ENCODE data around the gene TRAM2. TPM values are rescaled to one million over a fixed set of nuclear protein-coding genes. Genes with fewer than 3 reads are reported as not detected.
A peak's percentile ranks its signal among the peaks of the same experiment; 100 is the strongest.
"Not testable (repeated sequence)": the region's sequence is repeated elsewhere in the genome, so short reads cannot be mapped to it uniquely, and the experiment has no call there.

The TRAM2 gene
- polyA plus RNA-seq, 4 donors: 34.7 to 48.5 (median 46.5) TPM

DNA sequence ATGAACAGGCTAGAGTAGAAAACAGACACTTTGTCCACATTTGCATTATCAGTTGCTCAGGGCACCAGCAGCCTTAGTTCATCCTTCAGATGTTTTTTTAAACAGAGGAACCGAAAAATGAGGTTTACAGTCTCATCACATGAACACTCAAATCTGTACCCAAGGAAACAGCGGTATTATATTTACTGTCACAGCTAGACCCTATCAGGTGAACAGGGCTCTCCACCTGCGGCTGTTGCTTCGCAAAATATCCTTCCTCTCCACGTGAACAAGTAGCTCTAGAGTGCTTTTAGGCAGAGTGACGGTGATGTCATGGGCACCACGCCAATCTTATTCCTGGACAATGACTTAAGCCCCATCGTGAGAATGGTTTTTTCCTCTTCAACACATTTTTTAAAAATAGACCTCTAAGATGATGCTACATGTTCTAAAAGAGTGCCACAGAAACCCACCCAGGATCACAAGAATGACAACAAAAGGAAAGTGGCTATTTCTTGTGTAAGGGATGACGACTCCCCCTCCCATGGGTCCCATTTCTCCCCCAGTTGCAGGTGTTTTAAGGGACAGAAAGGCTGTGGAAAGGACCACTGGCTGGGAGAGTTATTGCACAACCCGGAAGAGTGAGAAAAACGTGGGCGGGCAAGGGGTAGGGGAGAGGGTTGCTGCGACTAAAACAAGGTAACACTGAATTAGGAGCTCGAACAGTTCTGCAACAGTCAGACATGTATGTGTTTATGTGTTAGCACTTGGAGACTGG lies 79.0 kb downstream of the TRAM2 start:
- no peak for DNase-seq (ENCODE audit: low read depth in 4 of 4, low spot score in 3 of 4)

DNA sequence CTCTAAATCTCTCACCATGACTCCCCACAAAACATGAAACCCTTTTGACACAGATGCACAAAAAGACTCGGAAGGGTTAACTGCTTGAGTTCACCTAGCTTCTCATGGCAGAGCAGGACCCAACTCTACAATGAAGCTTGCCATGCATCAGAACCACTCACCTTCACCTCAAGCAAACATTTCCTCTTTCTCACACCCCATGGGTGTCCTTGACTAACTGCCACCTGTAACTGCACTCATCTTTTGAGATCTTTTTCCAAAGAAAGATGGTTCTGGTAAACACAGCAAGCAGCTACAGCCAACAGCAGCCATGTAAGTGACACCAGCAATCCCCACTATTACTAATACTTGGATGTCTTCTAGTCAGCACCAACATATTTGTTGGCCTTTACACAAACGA lies 80.2 kb downstream of the TRAM2 start:
- no peak for DNase-seq (ENCODE audit: low read depth in 4 of 4, low spot score in 3 of 4)

DNA sequence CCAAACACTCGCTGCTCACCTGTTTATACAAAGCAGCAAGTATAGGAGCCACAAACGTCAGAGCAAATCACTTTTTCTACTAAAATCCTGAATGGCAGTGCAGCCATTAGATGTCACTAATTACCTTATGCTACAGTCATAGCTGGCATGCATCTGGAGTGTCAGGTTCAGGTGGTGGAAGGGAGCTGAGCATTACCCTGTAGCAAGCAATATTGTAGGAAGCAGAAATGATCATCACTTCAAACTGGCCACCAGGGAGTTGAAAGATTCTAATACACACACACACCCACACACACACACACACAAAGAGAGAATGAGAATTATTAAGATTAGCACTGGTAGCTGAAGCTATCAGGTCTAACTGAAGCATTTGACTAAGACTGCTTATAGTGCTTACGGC lies 80.9 kb downstream of the TRAM2 start:
- DNase-seq (ENCODE audit: low read depth in 4 of 4, low spot score in 3 of 4): no peak

DNA sequence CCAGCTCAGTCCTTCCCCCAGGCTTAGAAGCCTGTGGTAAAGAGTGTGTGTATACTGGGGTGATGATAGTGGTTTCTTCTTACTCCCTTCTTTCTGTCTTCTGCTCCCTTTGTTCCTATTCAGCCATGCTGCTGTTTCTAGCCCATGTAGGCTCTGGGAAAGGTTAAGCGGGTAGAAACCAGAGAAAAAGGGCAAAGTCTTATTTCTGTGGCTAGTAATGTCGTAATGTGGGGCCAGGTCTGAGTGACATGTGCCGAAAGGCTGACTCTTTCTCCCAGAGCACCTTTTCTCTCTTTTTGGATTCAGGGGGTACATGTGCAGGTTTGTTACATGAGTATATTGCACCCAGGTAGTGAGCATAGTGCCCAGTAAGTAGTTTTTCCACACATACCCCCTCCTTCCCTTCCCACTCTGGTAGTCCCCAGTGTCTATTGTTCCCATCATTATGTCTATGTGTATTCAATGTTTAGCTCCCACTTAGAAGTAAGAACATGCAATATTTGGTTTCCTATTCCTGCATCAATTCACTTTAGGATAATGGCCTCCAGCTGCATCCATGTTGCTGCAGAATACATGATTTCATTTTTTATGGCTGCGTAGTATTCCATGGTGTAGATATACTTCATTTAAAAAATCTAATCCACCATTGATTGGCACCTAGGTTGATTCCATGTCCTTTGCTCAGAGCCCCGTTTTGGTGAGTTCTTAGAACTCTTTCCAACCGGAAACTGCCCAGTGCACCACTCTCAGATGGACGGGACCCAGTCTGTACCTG lies 82.4 kb downstream of the TRAM2 start:
- no peak for DNase-seq (ENCODE audit: low read depth in 4 of 4, low spot score in 3 of 4)

DNA sequence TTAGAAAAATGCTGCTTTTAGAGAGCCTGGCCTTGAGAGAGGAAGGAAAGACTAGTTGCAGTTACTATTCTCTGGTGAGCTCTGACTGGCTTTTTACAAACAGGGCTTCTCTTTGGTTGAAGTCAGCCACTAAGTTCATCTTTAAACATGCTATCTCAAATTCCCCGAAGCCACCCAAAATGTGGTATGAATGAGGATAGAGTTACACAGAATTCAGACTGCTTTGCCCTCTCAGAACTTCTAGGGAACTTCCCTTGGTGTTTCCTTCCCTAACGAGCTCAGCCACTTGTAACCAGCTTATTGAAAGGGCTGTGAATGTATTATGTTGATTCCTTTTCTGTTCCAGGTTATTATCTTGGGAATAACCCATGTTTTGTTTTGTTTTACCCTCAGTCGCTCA lies 83.2 kb downstream of the TRAM2 start:
- DNase-seq (ENCODE audit: low read depth in 4 of 4, low spot score in 3 of 4): no peak

DNA sequence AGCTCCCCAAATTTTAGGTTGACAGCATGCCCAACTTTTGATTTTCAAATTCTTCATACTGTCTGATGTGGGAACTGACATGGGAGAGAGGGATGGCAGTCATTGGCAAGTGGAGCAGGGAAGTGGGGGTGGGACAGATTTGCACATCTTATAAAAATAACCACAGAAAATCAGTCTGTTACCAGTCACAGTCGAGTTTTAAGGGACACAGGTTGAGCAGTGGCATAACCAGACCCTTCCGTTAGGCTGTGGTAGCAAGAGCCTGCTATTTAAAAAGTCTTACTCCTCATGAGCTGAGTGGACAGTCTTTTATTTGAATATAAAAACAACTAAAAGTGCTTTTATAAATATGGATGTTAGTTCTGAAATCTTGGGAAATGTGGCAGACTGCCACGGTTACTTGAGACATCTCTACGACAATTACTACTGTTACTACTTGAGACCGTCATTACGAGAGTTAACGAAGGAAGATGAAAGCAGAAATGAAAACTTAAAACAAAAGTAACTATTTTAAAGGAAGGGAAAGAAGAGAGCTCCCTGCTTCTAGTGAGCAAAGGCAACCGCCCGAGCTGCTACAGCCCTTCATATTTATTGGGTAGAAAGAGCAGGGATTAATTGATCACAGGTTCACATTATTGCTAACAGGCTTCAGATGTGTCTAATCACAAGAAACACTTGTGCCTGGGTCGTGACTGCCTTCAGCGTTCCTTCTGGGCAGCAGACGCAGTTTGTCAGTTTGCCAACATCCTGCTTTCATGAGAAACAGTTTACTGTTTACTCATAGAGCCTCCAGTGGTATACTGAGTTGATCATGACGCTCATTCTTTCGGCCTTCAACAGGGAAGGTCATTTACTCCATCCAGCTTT lies 85.4 kb downstream of the TRAM2 start:
- no peak for DNase-seq (ENCODE audit: low read depth in 4 of 4, low spot score in 3 of 4)

DNA sequence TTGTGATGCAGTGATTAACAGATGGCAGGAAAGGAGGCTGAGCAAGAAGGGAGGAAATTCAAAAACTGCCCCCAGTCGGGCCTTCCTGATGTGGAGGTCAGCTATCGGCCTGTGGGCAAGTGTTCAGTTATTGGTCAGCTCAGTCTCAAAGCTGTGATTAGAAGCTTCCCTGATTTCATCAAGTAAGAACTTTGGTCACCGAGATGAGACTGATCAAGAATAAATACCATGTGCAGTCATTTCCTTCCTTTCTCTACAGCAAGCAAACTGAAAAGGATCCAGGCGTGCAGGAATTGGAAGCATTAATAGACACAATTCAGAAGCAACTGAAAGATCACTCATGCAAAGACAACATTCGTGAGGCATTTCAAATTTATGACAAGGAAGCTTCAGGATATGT lies 87.0 kb downstream of the TRAM2 start:
- no peak for DNase-seq (ENCODE audit: low read depth in 4 of 4, low spot score in 3 of 4)

DNA sequence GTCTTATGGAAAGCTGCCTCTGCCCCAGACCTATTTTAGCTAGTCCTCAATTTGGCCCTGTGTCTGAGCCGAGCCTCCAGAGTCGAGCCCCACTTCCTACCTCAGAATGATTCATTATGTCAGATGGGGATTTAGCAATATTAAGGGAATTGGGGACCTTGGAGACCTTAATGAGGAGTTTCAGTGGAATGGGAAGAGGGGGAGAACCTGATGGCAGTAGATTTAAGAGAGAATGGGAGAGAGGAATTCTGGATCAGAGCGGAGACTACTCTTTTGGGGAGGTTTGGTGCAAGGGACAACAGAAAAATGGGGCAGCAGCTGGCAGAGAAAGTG lies 93.2 kb downstream of the TRAM2 start:
- DNase-seq (ENCODE audit: low read depth in 4 of 4, low spot score in 3 of 4): no peak

DNA sequence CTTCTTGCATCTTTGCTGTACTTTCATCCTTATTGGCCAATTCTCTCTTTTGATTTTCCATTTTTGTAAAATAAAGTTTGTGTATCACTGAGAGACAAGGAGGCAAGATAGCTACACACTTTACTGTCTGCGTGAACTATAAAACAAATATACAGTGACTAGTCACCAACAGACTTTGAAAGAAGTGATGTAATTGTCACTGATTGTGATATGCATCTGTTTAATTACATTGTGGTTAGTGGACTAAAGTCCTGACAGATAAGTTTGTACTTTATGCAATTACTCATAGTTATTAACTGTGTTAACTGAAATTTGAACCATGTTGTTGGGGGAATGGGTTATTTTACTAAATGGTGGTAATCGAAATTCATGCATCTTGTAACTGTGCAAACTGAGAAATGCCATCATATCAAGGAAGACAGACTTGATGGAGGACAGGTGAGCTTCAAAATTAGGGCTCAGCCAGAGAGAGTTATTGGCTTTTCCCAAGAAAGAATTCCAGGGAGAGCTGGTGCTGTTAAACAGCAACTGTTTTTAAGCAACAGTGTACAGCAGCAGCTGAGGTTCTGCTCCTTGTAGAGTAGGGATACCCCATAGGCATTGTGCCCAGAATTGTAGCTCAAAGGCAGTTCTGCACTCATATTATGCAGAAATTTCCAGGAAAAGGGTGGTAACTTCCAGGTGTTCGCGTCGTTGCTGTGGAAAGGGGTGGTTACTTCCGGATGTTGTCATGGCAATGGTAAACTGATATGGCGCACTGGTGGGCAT lies 93.8 kb downstream of the TRAM2 start:
- DNase-seq (ENCODE audit: low read depth in 4 of 4, low spot score in 3 of 4): no peak

DNA sequence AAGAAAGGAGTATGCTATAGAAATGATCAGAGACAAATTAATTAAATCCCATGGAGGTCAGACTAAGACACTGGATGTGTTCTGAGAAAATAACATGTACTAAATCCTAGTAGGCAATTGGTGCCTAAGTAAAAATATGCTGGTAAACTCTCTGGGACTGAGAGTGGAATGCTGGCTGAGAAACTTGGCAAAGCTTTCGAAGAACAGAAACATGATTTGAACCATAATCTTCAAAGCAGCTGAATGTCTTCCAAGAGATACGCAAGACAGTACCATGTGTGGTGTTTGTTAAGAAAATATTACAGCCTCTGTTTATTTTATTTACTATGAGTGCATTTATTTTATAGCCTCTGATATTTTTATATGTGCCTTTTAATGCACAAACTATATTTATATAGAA lies 101.6 kb downstream of the TRAM2 start:
- DNase-seq (ENCODE audit: low read depth in 4 of 4, low spot score in 3 of 4): peak in 2 of 4 donors; percentile 4 to 6

DNA sequence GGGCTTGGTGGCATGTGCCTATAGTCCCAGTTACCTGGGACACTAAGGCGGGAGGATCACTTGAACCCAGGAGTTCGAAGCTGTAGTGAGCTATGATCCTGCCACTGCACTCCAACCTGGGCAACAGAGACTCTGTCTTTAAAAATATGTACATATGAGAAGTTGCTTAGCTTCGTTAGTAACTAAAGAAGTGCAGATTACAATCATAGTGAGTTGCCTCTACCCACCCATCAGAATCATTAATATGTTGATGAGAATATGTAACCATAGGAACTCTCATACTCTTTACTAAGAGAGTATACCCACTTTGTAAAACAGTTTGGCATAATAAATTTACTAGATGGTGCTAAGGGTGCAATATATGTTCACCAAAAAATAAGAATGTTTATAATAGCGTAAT lies 102.7 kb downstream of the TRAM2 start:
- no peak for DNase-seq (ENCODE audit: low read depth in 4 of 4, low spot score in 3 of 4)

DNA sequence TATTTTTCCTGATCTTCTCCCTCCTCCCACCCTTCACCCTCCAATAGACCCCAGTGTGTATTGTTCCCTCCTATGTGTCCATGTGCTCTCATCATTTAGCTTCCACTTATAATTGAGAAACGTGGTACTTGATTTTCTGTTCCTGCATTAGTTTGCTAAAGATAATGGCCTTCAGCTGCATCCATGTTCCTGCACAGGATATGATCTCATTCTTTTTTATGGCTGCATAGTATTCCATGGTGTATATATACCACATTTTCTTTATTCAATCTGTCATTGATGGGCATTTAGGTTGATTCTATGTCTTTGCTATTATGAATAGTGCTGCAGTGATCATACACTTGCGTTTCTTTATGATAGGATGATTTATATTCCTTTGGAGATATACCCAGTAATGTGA lies 115.7 kb downstream of the TRAM2 start:
- not testable (repeated sequence) for DNase-seq (ENCODE audit: low read depth in 4 of 4, low spot score in 3 of 4)

DNA sequence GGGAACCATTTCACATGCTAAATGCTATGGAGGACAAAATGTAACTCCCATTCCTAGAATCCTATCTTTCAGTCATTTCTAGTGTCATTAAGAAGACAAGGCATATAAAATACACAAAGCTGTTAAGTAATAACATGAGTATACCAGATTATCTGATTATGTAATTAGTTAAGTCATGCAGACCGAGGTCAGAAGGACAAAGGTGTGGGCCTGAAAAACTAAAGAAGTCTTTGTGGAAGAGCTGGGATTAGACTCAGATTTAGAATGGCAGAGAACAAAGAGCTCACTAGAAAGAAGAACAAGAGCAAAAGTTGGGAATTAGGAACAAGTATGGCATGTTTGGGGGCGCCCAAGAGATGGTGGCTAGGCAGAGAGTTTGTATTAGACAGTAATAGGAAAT lies 119.8 kb downstream of the TRAM2 start:
- DNase-seq (ENCODE audit: low read depth in 4 of 4, low spot score in 3 of 4): no peak

DNA sequence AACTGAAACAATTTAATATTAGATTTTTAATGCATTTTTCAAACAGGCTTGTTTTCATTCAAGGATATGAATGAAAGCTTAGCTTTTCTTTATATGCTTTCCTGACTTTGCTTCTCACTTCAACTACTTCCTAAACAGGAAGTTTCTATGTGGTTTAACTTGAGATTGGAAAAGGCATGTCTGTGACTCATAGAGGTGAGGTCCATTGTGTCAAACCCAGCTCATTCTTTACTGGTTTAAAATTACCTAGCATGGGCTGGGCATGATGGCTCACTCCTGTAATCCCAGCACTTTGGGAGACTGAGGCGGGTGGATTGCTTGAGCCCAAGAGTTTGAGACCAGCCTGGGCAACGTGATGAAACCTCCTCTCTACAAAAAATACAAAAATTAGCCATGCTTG lies 122.3 kb downstream of the TRAM2 start:
- DNase-seq (ENCODE audit: low read depth in 4 of 4, low spot score in 3 of 4): no peak

Other genes starting within 250 kb of the TRAM2 start
- 10 to 100 TPM; 14.6 to 33.8 (median 28.2) TPM for gene PAQR8, start 214.9 kb downstream of the TRAM2 start, polyA plus RNA-seq (ENCODE audit: insufficient read length in 4 of 4)
- gene EFHC1, start 156.7 kb downstream of the TRAM2 start, polyA plus RNA-seq (ENCODE audit: insufficient read length in 4 of 4): 10 to 100 TPM; 40.8 to 61.1 (median 56.8) TPM
- 10 to 100 TPM; 46.3 to 57.6 (median 53.0) TPM for gene TMEM14A, start 94.1 kb upstream of the TRAM2 start, polyA plus RNA-seq (ENCODE audit: insufficient read length in 4 of 4)
- under 1 TPM in 2 of 4 donors, not detected in 2; 0.19 to 0.29 TPM for gene GSTA2, start 186.4 kb upstream of the TRAM2 start, polyA plus RNA-seq (ENCODE audit: insufficient read length in 4 of 4)
- 10 to 100 TPM in 1 of 4 donors, 1 to 10 TPM in 2, under 1 TPM in 1; 0.73 to 10.9 (median 1.4) TPM for gene GSTA1, start 226.8 kb upstream of the TRAM2 start, polyA plus RNA-seq (ENCODE audit: insufficient read length in 4 of 4)

Measured in left renal pelvis (tissue), 4 donors.